Bronchial epithelial cell (primary cell): Measurements from ENCODE around the gene ZNF423. TPM values are rescaled to one million over a fixed set of nuclear protein-coding genes. Genes with fewer than 3 reads are reported as not detected.

Experiments
- DNase-seq: peaks from one replicate; pipeline ENCODE4 v3.0.0-alpha.2; 2010; ENCODE audit warnings: low read depth
- FAIRE-seq: peaks from 2 replicates; lab custom pipeline; 2011; peaks lifted over from hg19 to GRCh38; lab: Jason Lieb, UNC
- H3K27me3 ChIP-seq: 2 replicates; pipeline ENCODE4 v1.5.1; 2011; ENCODE audit warnings: low read length; ENCODE audit not compliant: control insufficient read depth, insufficient read depth
- H3K36me3 ChIP-seq: 2 replicates; pipeline ENCODE4 v1.5.1; 2011; ENCODE audit warnings: low read length; ENCODE audit not compliant: control insufficient read depth, insufficient read depth
- H3K4me3 ChIP-seq: 2 replicates; pipeline ENCODE4 v1.5.1; 2011; ENCODE audit warnings: mild to moderate bottlenecking, low read depth, low read length, control low read depth
- CTCF ChIP-seq: IDR thresholded peaks from 2 replicates; pipeline ENCODE4 v1.5.1; 2011; ENCODE audit warnings: mild to moderate bottlenecking, moderate library complexity, low read length, control low read depth, inconsistent platforms; ENCODE audit not compliant: insufficient read depth, severe bottlenecking
- total RNA-seq: library from RNA; depleted of rRNA; stranded (reverse); fragments of >200 nt; gene quantifications from 2 replicates; pipeline ENCODE4 v1.2.1, GENCODE V29; 2014

ZNF423 gene
- total RNA-seq, 1 donor from 2014 or later: under 0.01 TPM

- FAIRE-seq: no peak
- TF ChIP-seq CTCF: no peak
- no peak for DNase-seq
- H3K4me3 ChIP-seq: no peak overlapping the region
- no peaks in the 10 kb centered on the region for H3K36me3 ChIP-seq
- H3K27me3 ChIP-seq: no peaks in the 10 kb centered on the region
These were observed 217.0 kb downstream of the ZNF423 start for GRCh38 chr16:49638673-49639610.

- Histone ChIP-seq H3K4me3 (no peak overlapping the region), H3K36me3 (no peaks in the 10 kb centered on the region), H3K27me3 (no peaks in the 10 kb centered on the region)
- TF ChIP-seq CTCF: no peak
- DNase-seq (no peak), FAIRE-seq (no peak)
These were observed 217.8 kb downstream of the ZNF423 start for GRCh38 chr16:49637933-49638672.

GRCh38 chr16:49637511-49637910 lies 218.4 kb downstream of the ZNF423 start:
- no peak for DNase-seq
- no peak for TF ChIP-seq CTCF
- Histone ChIP-seq H3K27me3 (no peaks in the 10 kb centered on the region), H3K36me3 (no peaks in the 10 kb centered on the region), H3K4me3 (no peak overlapping the region)
- peak; percentile 32 for FAIRE-seq

GRCh38 chr16:49636608-49637007 lies 219.3 kb downstream of the ZNF423 start:
- no peak for TF ChIP-seq CTCF
- FAIRE-seq (no peak), DNase-seq (no peak)
- no peaks in the 10 kb centered on the region for H3K27me3 ChIP-seq
- no peaks in the 10 kb centered on the region for H3K36me3 ChIP-seq
- H3K4me3 ChIP-seq: no peak overlapping the region

GRCh38 chr16:49635591-49636581 lies 220.0 kb downstream of the ZNF423 start:
- no peak for TF ChIP-seq CTCF
- no peaks in the 10 kb centered on the region for H3K36me3 ChIP-seq
- H3K27me3 ChIP-seq: no peaks in the 10 kb centered on the region
- H3K4me3 ChIP-seq: no peak overlapping the region
- FAIRE-seq (no peak), DNase-seq (no peak)
